ENCODE data around the gene METTL15. TPM values are rescaled to one million over a fixed set of nuclear protein-coding genes. Genes with fewer than 3 reads are reported as not detected.
"Not testable (repeated sequence)": the region's sequence is repeated elsewhere in the genome, so short reads cannot be mapped to it uniquely, and the experiment has no call there.

The METTL15 gene
- total RNA-seq, 5 donors from 2014 or later (not counting 1 experiment from before 2014, with no cell fraction given) = 7.6 to 12.1 (median 10.6) TPM

DNA sequence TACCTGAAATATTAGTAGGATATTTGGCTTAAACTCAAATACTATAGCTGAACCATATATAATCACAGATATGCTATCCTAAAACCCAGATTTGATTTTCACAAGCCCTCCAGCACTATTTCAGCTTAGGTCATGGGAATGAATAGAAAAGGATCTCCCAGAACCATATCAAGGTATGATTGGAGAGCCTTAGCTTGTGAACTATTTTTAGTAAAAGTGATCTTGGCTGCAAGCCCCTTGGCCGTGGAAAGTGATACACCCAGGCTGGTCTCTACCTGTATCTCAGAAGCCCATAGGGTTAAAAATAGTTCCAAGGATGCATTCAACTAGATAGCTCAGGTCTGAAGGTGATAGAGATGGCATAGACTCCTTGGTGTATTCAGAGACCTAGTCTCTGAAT lies 9.9 kb upstream of the METTL15 start:
- Histone ChIP-seq H3K27me3 (replicated peaks in 1 of 2; ENCODE audit: control insufficient read depth in 2 of 2, extremely low read depth in 1 of 2, insufficient read depth in 2 of 2, low read length in 1 of 2) (no peaks in the 10 kb centered on the region), H3K36me3 (ENCODE audit: control insufficient read depth in 2 of 2, extremely low read depth in 1 of 2, insufficient read depth in 1 of 2, low read length in 1 of 2) (no peaks in the 10 kb centered on the region), H3K4me1 (ENCODE audit: control insufficient read depth in 1 of 2, extremely low read depth in 1 of 2, insufficient read depth in 2 of 2, low read length in 2 of 2) (no peaks in the 10 kb centered on the region), H3K4me3 (ENCODE audit: control insufficient read depth in 1 of 2, extremely low read depth in 1 of 2, low read length in 1 of 2) (no peak overlapping the region), H3K9me3 (no peaks in the 10 kb centered on the region), H3K27ac (ENCODE audit: low read length) (no peak overlapping the region)
- DNase-seq (no peak), ATAC-seq (replicated peaks in 1 of 4) (no peak)
- H3K9me3 Mint-ChIP-seq = no peaks in the 10 kb centered on the region
- no peak overlapping the region for H3K4me3 Mint-ChIP-seq
- H3K27ac Mint-ChIP-seq = no peak overlapping the region
- no peaks in the 10 kb centered on the region for H3K36me3 Mint-ChIP-seq
- H3K4me1 Mint-ChIP-seq = peaks cover 0 to 9% (median 0%) of the 10 kb centered on the region in 3 donors
- no CpG with 5 or more reads among the region's 1 CpG for WGBS (ENCODE audit: insufficient coverage)
- ChIA-PET POLR2A (interaction anchor here in 1 of 2 donors (1.0 kb wide), 1 partner anchor 10 kb away, joined by 3 read pairs; the partner anchor contains the start of genes KIF18A and METTL15), CTCF (no interaction called here)
- H3K27me3 Mint-ChIP-seq = no peaks in the 10 kb centered on the region

DNA sequence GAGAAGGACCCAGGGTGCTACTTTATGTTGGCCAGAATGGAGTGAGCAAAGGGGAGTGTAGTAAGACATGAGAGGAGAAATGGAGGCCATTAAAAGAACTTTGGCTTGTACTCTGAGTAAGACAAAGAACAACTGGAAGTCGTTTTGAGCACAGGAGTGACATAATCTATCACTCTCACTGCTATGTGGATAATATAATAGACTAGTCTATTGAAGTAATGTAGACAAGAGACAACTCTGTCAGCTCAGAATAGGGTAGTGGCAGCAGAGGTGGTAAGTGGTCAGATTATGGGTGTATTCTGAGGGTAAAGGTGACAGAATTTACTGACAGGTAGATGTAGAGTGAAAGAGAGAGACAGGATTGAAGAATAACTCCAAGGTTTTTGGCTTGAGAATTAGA lies 8.5 kb upstream of the METTL15 start:
- CTCF ChIA-PET = no interaction called here
- Histone ChIP-seq H3K27me3 (replicated peaks in 1 of 2; ENCODE audit: control insufficient read depth in 2 of 2, extremely low read depth in 1 of 2, insufficient read depth in 2 of 2, low read length in 1 of 2) (no peaks in the 10 kb centered on the region), H3K4me3 (ENCODE audit: control insufficient read depth in 1 of 2, extremely low read depth in 1 of 2, low read length in 1 of 2) (no peak overlapping the region), H3K36me3 (ENCODE audit: control insufficient read depth in 2 of 2, extremely low read depth in 1 of 2, insufficient read depth in 1 of 2, low read length in 1 of 2) (no peaks in the 10 kb centered on the region), H3K9me3 (no peaks in the 10 kb centered on the region), H3K27ac (ENCODE audit: low read length) (no peak overlapping the region), H3K4me1 (ENCODE audit: control insufficient read depth in 1 of 2, extremely low read depth in 1 of 2, insufficient read depth in 2 of 2, low read length in 2 of 2) (no peaks in the 10 kb centered on the region)
- Mint-ChIP-seq H3K9me3 (no peaks in the 10 kb centered on the region), H3K4me3 (no peak overlapping the region), H3K4me1 (peaks cover 0 to 12% (median 0%) of the 10 kb centered on the region in 3 donors), H3K27ac (no peak overlapping the region), H3K36me3 (no peaks in the 10 kb centered on the region), H3K27me3 (no peaks in the 10 kb centered on the region)
- ATAC-seq (replicated peaks in 1 of 4) (no peak), DNase-seq (no peak)
- WGBS (ENCODE audit: insufficient coverage) = no CpG with 5 or more reads among the region's 1 CpG
- POLR2A ChIA-PET = no interaction called here

DNA sequence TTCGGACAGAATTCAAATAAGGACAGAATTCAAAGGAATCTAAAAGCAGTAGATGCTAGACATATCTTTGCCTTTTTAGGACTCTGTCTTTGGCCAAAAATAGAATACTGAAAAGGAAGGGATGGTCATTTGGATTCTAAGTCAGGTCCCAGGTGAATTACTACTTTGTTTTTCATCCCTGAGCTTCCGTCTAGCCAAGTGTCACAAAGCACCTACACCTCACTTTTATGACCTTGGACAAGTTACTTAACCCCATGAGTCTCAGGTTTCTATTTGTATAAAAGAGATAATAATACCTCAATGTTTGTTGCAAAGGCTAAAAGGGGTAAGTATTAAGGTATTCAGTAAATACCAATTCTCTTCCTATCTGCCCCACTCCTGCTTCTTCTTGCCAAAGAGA lies 7.5 kb upstream of the METTL15 start:
- Mint-ChIP-seq H3K9me3 (no peaks in the 10 kb centered on the region), H3K4me1 (peaks cover 0 to 13% (median 3%) of the 10 kb centered on the region in 3 donors), H3K4me3 (no peak overlapping the region), H3K27me3 (no peaks in the 10 kb centered on the region), H3K36me3 (no peaks in the 10 kb centered on the region), H3K27ac (no peak overlapping the region)
- WGBS (ENCODE audit: insufficient coverage) = no CpG with 5 or more reads among the region's 2 CpGs
- CTCF ChIA-PET = interaction anchor here in 1 of 2 donors (0.6 kb wide), 1 partner anchor 28 kb away, joined by 3 read pairs; no protein-coding TSS in a partner anchor
- Histone ChIP-seq H3K27ac (ENCODE audit: low read length) (no peak overlapping the region), H3K36me3 (ENCODE audit: control insufficient read depth in 2 of 2, extremely low read depth in 1 of 2, insufficient read depth in 1 of 2, low read length in 1 of 2) (no peaks in the 10 kb centered on the region), H3K4me1 (ENCODE audit: control insufficient read depth in 1 of 2, extremely low read depth in 1 of 2, insufficient read depth in 2 of 2, low read length in 2 of 2) (no peaks in the 10 kb centered on the region), H3K9me3 (no peaks in the 10 kb centered on the region), H3K27me3 (replicated peaks in 1 of 2; ENCODE audit: control insufficient read depth in 2 of 2, extremely low read depth in 1 of 2, insufficient read depth in 2 of 2, low read length in 1 of 2) (no peaks in the 10 kb centered on the region), H3K4me3 (ENCODE audit: control insufficient read depth in 1 of 2, extremely low read depth in 1 of 2, low read length in 1 of 2) (no peak overlapping the region)
- ATAC-seq (replicated peaks in 1 of 4) (no peak), DNase-seq (no peak)
- POLR2A ChIA-PET = no interaction called here

DNA sequence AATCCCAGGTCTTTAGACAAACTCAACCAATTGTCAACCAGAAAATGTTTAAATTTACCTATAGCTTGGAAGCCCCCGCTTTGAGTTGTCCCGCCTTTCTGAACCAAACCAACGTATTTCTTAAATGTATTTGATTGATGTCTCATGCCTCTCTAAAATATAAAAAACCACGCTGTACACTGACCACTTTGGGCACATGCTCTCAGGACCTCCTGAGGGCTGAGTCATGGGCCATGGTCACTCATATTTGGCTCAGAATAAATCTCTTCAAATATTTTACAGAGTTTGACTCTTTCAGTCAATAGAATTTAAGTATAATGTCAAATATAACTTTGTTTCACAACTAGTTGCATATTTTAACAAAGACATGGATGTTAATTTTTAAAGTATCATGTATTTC lies 5.9 kb upstream of the METTL15 start:
- H3K36me3 ChIP-seq (ENCODE audit: control insufficient read depth in 2 of 2, extremely low read depth in 1 of 2, insufficient read depth in 1 of 2, low read length in 1 of 2); ATAC-seq (replicated peaks in 1 of 4); CTCF ChIA-PET; H3K27me3 Mint-ChIP-seq; H3K9me3 Mint-ChIP-seq; DNase-seq; H3K4me3 Mint-ChIP-seq; H3K27ac Mint-ChIP-seq; H3K36me3 Mint-ChIP-seq; H3K4me1 ChIP-seq (ENCODE audit: control insufficient read depth in 1 of 2, extremely low read depth in 1 of 2, insufficient read depth in 2 of 2, low read length in 2 of 2); H3K27me3 ChIP-seq (replicated peaks in 1 of 2; ENCODE audit: control insufficient read depth in 2 of 2, extremely low read depth in 1 of 2, insufficient read depth in 2 of 2, low read length in 1 of 2); H3K9me3 ChIP-seq; POLR2A ChIA-PET; H3K4me3 ChIP-seq (ENCODE audit: control insufficient read depth in 1 of 2, extremely low read depth in 1 of 2, low read length in 1 of 2); H3K27ac ChIP-seq (ENCODE audit: low read length): not testable (repeated sequence)
- 80% methylated on average over 1 of the region's 4 CpGs for WGBS (ENCODE audit: insufficient coverage)
- peaks cover 4 to 20% (median 9%) of the 10 kb centered on the region in 3 donors for H3K4me1 Mint-ChIP-seq

DNA sequence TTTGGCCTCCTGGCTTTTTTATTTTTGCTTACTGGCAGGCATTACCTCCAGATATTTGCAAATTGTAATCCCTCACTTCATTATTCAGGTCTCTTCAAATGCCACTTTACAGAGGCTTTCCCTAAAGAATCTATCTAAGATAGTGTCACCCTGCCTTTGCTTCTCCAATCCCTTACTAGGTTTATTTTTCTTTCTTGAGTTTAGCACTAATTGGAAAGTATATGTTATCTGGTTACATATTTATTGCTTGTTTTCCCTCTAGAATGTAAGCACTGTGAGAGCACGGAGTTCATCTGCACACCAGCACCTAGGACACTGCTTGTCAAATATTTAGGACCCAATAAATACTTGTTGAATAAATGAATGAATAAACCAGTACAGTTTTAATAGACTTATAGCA lies 3.8 kb upstream of the METTL15 start:
- DNase-seq (no peak), ATAC-seq (replicated peaks in 1 of 4) (no peak)
- no peaks in the 10 kb centered on the region for H3K36me3 Mint-ChIP-seq
- POLR2A ChIA-PET = interaction anchor here in 1 of 2 donors (0.7 kb wide), 1 partner anchor 17 kb away, joined by 3 read pairs; no protein-coding TSS in a partner anchor
- WGBS (ENCODE audit: insufficient coverage) = no CpG with 5 or more reads among the region's 1 CpG
- Histone ChIP-seq H3K9me3 (no peaks in the 10 kb centered on the region), H3K27me3 (replicated peaks in 1 of 2; ENCODE audit: control insufficient read depth in 2 of 2, extremely low read depth in 1 of 2, insufficient read depth in 2 of 2, low read length in 1 of 2) (no peaks in the 10 kb centered on the region), H3K4me1 (ENCODE audit: control insufficient read depth in 1 of 2, extremely low read depth in 1 of 2, insufficient read depth in 2 of 2, low read length in 2 of 2) (peaks cover 14 to 17% of the 10 kb centered on the region in 2 experiments), H3K36me3 (ENCODE audit: control insufficient read depth in 2 of 2, extremely low read depth in 1 of 2, insufficient read depth in 1 of 2, low read length in 1 of 2) (no peaks in the 10 kb centered on the region), H3K27ac (ENCODE audit: low read length) (no peak overlapping the region), H3K4me3 (ENCODE audit: control insufficient read depth in 1 of 2, extremely low read depth in 1 of 2, low read length in 1 of 2) (no peak overlapping the region)
- H3K4me3 Mint-ChIP-seq = no peak overlapping the region
- CTCF ChIA-PET = no interaction called here
- H3K27me3 Mint-ChIP-seq = no peaks in the 10 kb centered on the region
- H3K4me1 Mint-ChIP-seq = peaks cover 26 to 40% (median 31%) of the 10 kb centered on the region in 3 donors
- no peaks in the 10 kb centered on the region for H3K9me3 Mint-ChIP-seq
- H3K27ac Mint-ChIP-seq = no peak overlapping the region

DNA sequence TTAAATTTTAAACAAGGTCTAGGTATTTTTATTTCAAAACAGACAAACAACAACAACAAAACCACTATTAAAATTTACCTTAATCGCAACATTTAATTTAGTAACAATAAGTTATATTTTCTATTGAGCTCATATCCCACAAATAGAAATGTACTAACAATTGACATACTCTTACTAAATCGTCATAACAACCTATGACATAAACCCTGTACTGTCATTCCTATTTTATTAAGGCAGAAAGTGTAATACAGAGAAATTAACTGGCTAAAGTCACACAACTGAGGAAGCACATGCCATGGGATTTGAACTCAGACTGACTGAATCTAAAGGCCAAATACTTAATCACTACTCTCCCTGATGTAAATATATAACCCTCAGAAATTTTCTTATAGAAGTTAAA lies 3.2 kb upstream of the METTL15 start:
- no peak overlapping the region for H3K27ac ChIP-seq (ENCODE audit: low read length)
- peaks cover 14 to 21% of the 10 kb centered on the region in 2 experiments for H3K4me1 ChIP-seq (ENCODE audit: control insufficient read depth in 1 of 2, extremely low read depth in 1 of 2, insufficient read depth in 2 of 2, low read length in 2 of 2)
- no peaks in the 10 kb centered on the region for H3K36me3 ChIP-seq (ENCODE audit: control insufficient read depth in 2 of 2, extremely low read depth in 1 of 2, insufficient read depth in 1 of 2, low read length in 1 of 2)
- no peaks in the 10 kb centered on the region for H3K9me3 ChIP-seq
- peaks cover 31 to 43% (median 36%) of the 10 kb centered on the region in 3 donors for H3K4me1 Mint-ChIP-seq
- no peak overlapping the region for H3K4me3 Mint-ChIP-seq
- H3K27me3 ChIP-seq (replicated peaks in 1 of 2; ENCODE audit: control insufficient read depth in 2 of 2, extremely low read depth in 1 of 2, insufficient read depth in 2 of 2, low read length in 1 of 2) = no peaks in the 10 kb centered on the region
- no CpG with 5 or more reads among the region's 2 CpGs for WGBS (ENCODE audit: insufficient coverage)
- ChIA-PET CTCF (interaction anchor here in 1 of 2 donors (0.6 kb wide), 1 partner anchor 47 kb away, joined by 3 read pairs; no protein-coding TSS in a partner anchor), POLR2A (interaction anchor here in 1 of 2 donors (0.5 to 0.7 kb wide), 2 partner anchors 16 to 623 kb away, joined by 3 read pairs; no protein-coding TSS in a partner anchor)
- ATAC-seq (replicated peaks in 1 of 4) (no peak), DNase-seq (no peak)
- no peak overlapping the region for H3K27ac Mint-ChIP-seq
- no peaks in the 10 kb centered on the region for H3K36me3 Mint-ChIP-seq
- H3K9me3 Mint-ChIP-seq = no peaks in the 10 kb centered on the region
- no peak overlapping the region for H3K4me3 ChIP-seq (ENCODE audit: control insufficient read depth in 1 of 2, extremely low read depth in 1 of 2, low read length in 1 of 2)
- H3K27me3 Mint-ChIP-seq = no peaks in the 10 kb centered on the region

Measured in T-cell (primary cell).